GM23338 (cell line): ENCODE data around the gene KLC1. TPM values are rescaled to one million over a fixed set of nuclear protein-coding genes. Genes with fewer than 3 reads are reported as not detected.

ENCODE experiments used
- ATAC-seq: fragments of 200-7000 bp; cut with Tn5 transposase; 3 replicates; pipeline ENCODE4 v1.9.1; 2020
- DNase-seq: peaks from one replicate; pipeline ENCODE4 v3.0.0-alpha.2; 2015; ENCODE audit warnings: low spot score
- H2AFZ ChIP-seq: fragments of 200-600 bp; sonication (generic); 2 replicates; pipeline ENCODE4 v1.8.0; 2016; ENCODE audit warnings: antibody characterized with exemption, mild to moderate bottlenecking, moderate library complexity
- H3F3A ChIP-seq: fragments of 200-600 bp; sonication (generic); replicated peaks from 2 replicates; pipeline ENCODE4 v1.8.0; 2017; ENCODE audit warnings: antibody characterized with exemption, mixed run types, low read depth
- H3K27ac ChIP-seq: fragments of 200-600 bp; sonication (generic); 2 replicates; pipeline ENCODE4 v1.6.1; 2016; ENCODE audit warnings: low read depth
- H3K27me3 ChIP-seq: fragments of 200-600 bp; sonication (generic); 2 replicates; pipeline ENCODE4 v1.8.0; 2016; ENCODE audit warnings: mild to moderate bottlenecking, mixed run types, moderate library complexity; ENCODE audit not compliant: insufficient read depth
- H3K36me3 ChIP-seq: fragments of 200-600 bp; sonication (generic); 2 replicates; pipeline ENCODE4 v1.8.0; 2016; ENCODE audit warnings: mild to moderate bottlenecking; ENCODE audit not compliant: insufficient read depth
- H3K4me1 ChIP-seq: fragments of 200-600 bp; sonication (generic); 2 replicates; pipeline ENCODE4 v1.8.0; 2016; ENCODE audit warnings: mild to moderate bottlenecking, moderate library complexity; ENCODE audit not compliant: insufficient read depth
- H3K4me2 ChIP-seq: fragments of 200-600 bp; sonication (generic); 2 replicates; pipeline ENCODE4 v1.7.1; 2017; ENCODE audit warnings: mixed run types
- H3K4me3 ChIP-seq: fragments of 200-600 bp; sonication (generic); 2 replicates; pipeline ENCODE4 v1.6.1; 2016; ENCODE audit warnings: mixed run types
- H3K79me2 ChIP-seq: fragments of 200-600 bp; sonication (generic); replicated peaks from 2 replicates; pipeline ENCODE4 v1.8.0; 2017; ENCODE audit warnings: mild to moderate bottlenecking; ENCODE audit not compliant: insufficient read depth
- H3K9me2 ChIP-seq: fragments of 200-600 bp; sonication (generic); 2 replicates; pipeline ENCODE4 v1.8.0; 2017; ENCODE audit not compliant: insufficient read depth
- H4K20me1 ChIP-seq: fragments of 200-600 bp; sonication (generic); replicated peaks from 2 replicates; pipeline ENCODE4 v1.8.0; 2017; ENCODE audit warnings: mild to moderate bottlenecking; ENCODE audit not compliant: insufficient read depth
- H3K27ac Mint-ChIP-seq: 2 replicates; pipeline ENCODE4 v1.8.0; 2020; ENCODE audit warnings: inconsistent platforms, mild to moderate bottlenecking, moderate library complexity, mixed read lengths
- H3K27me3 Mint-ChIP-seq: 3 replicates; pipeline ENCODE4 v1.8.0; 2022; ENCODE audit warnings: low read depth, mild to moderate bottlenecking, moderate library complexity, mixed read lengths, inconsistent platforms; ENCODE audit not compliant: insufficient read depth, poor library complexity
- H3K36me3 Mint-ChIP-seq: 3 replicates; pipeline ENCODE4 v1.8.0; 2021; ENCODE audit warnings: low read depth, mild to moderate bottlenecking, inconsistent platforms, moderate library complexity, mixed read lengths
- H3K4me1 Mint-ChIP-seq: 3 replicates; pipeline ENCODE4 v1.8.0; 2020; ENCODE audit warnings: mild to moderate bottlenecking, inconsistent platforms, mixed read lengths
- H3K4me3 Mint-ChIP-seq: 3 replicates; pipeline ENCODE4 v1.8.0; 2021; ENCODE audit warnings: moderate library complexity, mild to moderate bottlenecking, inconsistent platforms, mixed read lengths
- H3K9me3 Mint-ChIP-seq: 3 replicates; pipeline ENCODE4 v1.8.0; 2020; ENCODE audit warnings: moderate library complexity, mild to moderate bottlenecking, inconsistent platforms, mixed read lengths
- polyA plus RNA-seq: library from polyadenylated mRNA; unstranded; fragments of >200 nt; fragmentation: Nextera tagmentation; extraction: Ambion mirVana; gene quantifications from 2 replicates; pipeline ENCODE4 v1.2.1, GENCODE V29; 2016
- total RNA-seq: library from RNA; depleted of rRNA; stranded (reverse); fragments of >200 nt; shearing (Covaris generic); gene quantifications from 2 replicates; pipeline ENCODE4 v1.2.3, GENCODE V29; 2014
- TF ChIP-seq, protein P1 (sequence below): fragments of 250-450 bp; sonication (Bioruptor Pico); IDR thresholded peaks from 2 replicates; pipeline ENCODE4 v1.5.0; 2020; ENCODE audit warnings: mild to moderate bottlenecking, moderate library complexity
- TF ChIP-seq, protein P2 (sequence below): IDR thresholded peaks from one replicate; pipeline ENCODE4 v1.6.1; 2018; ENCODE audit warnings: antibody characterized with exemption; ENCODE audit not compliant: unreplicated experiment
- TF ChIP-seq, protein P3 (sequence below): IDR thresholded peaks from 2 replicates; pipeline ENCODE4 v1.6.1; 2016; ENCODE audit warnings: antibody characterized with exemption

Gene KLC1
- total and polyA plus RNA-seq, 2 experiments from 2014 or later: 165 to 308 TPM

DNA sequence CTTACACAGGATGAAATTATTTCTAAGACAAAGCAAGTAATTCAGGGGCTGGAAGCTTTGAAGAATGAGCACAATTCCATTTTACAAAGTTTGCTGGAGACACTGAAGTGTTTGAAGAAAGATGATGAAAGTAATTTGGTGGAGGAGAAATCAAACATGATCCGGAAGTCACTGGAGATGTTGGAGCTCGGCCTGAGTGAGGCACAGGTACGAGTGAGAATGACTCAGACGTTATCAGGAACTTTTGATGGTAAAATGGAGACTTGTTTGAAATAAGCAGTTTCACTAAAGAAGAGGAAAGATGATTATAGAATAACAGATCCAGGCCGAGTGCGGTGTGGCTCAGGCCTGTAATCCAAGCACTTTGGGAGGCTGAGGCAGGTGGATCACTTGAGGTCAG, 25.6 kb downstream of the KLC1 start (continued):
- TF ChIP-seq, protein P1, sequence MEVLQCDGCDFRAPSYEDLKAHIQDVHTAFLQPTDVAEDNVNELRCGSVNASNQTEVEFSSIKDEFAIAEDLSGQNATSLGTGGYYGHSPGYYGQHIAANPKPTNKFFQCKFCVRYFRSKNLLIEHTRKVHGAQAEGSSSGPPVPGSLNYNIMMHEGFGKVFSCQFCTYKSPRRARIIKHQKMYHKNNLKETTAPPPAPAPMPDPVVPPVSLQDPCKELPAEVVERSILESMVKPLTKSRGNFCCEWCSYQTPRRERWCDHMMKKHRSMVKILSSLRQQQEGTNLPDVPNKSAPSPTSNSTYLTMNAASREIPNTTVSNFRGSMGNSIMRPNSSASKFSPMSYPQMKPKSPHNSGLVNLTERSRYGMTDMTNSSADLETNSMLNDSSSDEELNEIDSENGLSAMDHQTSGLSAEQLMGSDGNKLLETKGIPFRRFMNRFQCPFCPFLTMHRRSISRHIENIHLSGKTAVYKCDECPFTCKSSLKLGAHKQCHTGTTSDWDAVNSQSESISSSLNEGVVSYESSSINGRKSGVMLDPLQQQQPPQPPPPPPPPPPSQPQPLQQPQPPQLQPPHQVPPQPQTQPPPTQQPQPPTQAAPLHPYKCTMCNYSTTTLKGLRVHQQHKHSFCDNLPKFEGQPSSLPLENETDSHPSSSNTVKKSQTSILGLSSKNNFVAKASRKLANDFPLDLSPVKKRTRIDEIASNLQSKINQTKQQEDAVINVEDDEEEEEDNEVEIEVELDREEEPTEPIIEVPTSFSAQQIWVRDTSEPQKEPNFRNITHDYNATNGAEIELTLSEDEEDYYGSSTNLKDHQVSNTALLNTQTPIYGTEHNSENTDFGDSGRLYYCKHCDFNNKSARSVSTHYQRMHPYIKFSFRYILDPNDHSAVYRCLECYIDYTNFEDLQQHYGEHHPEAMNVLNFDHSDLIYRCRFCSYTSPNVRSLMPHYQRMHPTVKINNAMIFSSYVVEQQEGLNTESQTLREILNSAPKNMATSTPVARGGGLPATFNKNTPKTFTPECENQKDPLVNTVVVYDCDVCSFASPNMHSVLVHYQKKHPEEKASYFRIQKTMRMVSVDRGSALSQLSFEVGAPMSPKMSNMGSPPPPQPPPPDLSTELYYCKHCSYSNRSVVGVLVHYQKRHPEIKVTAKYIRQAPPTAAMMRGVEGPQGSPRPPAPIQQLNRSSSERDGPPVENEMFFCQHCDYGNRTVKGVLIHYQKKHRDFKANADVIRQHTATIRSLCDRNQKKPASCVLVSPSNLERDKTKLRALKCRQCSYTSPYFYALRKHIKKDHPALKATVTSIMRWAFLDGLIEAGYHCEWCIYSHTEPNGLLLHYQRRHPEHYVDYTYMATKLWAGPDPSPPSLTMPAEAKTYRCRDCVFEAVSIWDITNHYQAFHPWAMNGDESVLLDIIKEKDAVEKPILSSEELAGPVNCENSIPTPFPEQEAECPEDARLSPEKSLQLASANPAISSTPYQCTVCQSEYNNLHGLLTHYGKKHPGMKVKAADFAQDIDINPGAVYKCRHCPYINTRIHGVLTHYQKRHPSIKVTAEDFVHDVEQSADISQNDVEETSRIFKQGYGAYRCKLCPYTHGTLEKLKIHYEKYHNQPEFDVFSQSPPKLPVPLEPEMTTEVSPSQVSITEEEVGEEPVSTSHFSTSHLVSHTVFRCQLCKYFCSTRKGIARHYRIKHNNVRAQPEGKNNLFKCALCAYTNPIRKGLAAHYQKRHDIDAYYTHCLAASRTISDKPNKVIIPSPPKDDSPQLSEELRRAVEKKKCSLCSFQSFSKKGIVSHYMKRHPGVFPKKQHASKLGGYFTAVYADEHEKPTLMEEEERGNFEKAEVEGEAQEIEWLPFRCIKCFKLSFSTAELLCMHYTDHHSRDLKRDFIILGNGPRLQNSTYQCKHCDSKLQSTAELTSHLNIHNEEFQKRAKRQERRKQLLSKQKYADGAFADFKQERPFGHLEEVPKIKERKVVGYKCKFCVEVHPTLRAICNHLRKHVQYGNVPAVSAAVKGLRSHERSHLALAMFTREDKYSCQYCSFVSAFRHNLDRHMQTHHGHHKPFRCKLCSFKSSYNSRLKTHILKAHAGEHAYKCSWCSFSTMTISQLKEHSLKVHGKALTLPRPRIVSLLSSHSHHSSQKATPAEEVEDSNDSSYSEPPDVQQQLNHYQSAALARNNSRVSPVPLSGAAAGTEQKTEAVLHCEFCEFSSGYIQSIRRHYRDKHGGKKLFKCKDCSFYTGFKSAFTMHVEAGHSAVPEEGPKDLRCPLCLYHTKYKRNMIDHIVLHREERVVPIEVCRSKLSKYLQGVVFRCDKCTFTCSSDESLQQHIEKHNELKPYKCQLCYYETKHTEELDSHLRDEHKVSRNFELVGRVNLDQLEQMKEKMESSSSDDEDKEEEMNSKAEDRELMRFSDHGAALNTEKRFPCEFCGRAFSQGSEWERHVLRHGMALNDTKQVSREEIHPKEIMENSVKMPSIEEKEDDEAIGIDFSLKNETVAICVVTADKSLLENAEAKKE (CRISPR knock-in tag): no peak

DNA sequence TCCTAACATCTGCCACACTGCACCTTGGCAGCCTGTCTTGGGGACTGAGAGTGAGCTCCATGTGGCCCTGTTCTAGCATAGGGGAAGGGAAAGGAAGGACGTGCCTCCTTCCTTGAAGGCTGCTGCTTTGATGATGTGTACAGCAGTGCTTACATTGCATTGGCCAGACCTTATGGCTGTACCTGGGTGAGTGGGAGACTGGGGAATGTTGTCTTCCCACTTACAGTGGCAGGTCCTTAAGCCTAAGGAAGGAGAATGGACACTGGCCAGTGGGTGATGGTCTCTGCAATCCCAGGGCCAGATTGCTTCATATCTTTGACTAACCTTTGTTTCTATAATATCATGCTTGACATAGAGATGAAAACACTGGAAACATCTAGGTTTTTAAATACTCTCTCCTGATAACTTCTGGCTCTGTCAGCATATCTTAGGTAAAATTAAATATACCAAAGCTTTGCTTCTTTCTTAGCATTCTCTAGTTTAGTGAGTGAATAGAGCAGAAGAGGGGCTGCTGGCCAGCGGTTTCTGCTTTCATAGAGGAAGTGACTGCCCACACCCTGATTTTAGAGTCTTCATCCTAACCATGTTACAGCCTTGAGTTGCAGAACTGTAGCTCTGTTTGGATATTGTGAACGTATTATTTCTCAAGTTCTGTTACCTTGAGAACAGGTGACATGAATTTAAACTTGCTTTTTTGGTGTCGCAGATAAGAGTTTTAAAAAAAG, 27.2 kb downstream of the KLC1 start:
- H3K9me2 ChIP-seq: no peaks in the 10 kb centered on the region
- no peak overlapping the region for H2AFZ ChIP-seq
- peaks cover 15% of the 10 kb centered on the region; the same call in 1 of the 2 replicates for H3F3A ChIP-seq
- H3K27ac Mint-ChIP-seq: no peak overlapping the region; the same call in 1 of the 2 replicates
- no peak for ATAC-seq
- H3K4me1 ChIP-seq: no peaks in the 10 kb centered on the region
- H3K4me3 Mint-ChIP-seq: no peak overlapping the region
- peaks cover 50% of the 10 kb centered on the region for H4K20me1 ChIP-seq
- no peaks in the 10 kb centered on the region for H3K9me3 Mint-ChIP-seq
- H3K36me3 Mint-ChIP-seq: peaks cover 61% of the 10 kb centered on the region
- DNase-seq: no peak
- H3K27me3 Mint-ChIP-seq: no peaks in the 10 kb centered on the region
- H3K27ac ChIP-seq: no peak overlapping the region
- no peak overlapping the region for H3K4me3 ChIP-seq
- H3K4me1 Mint-ChIP-seq: peaks cover 3% of the 10 kb centered on the region; the same call in 1 of the 3 replicates
- peaks cover 48% of the 10 kb centered on the region for H3K36me3 ChIP-seq
- no peaks in the 10 kb centered on the region for H3K27me3 ChIP-seq
- no peak overlapping the region for H3K4me2 ChIP-seq
- H3K79me2 ChIP-seq: peaks cover 56% of the 10 kb centered on the region
- TF ChIP-seq, protein P2, sequence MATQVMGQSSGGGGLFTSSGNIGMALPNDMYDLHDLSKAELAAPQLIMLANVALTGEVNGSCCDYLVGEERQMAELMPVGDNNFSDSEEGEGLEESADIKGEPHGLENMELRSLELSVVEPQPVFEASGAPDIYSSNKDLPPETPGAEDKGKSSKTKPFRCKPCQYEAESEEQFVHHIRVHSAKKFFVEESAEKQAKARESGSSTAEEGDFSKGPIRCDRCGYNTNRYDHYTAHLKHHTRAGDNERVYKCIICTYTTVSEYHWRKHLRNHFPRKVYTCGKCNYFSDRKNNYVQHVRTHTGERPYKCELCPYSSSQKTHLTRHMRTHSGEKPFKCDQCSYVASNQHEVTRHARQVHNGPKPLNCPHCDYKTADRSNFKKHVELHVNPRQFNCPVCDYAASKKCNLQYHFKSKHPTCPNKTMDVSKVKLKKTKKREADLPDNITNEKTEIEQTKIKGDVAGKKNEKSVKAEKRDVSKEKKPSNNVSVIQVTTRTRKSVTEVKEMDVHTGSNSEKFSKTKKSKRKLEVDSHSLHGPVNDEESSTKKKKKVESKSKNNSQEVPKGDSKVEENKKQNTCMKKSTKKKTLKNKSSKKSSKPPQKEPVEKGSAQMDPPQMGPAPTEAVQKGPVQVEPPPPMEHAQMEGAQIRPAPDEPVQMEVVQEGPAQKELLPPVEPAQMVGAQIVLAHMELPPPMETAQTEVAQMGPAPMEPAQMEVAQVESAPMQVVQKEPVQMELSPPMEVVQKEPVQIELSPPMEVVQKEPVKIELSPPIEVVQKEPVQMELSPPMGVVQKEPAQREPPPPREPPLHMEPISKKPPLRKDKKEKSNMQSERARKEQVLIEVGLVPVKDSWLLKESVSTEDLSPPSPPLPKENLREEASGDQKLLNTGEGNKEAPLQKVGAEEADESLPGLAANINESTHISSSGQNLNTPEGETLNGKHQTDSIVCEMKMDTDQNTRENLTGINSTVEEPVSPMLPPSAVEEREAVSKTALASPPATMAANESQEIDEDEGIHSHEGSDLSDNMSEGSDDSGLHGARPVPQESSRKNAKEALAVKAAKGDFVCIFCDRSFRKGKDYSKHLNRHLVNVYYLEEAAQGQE: no peak
- TF ChIP-seq, protein P3, sequence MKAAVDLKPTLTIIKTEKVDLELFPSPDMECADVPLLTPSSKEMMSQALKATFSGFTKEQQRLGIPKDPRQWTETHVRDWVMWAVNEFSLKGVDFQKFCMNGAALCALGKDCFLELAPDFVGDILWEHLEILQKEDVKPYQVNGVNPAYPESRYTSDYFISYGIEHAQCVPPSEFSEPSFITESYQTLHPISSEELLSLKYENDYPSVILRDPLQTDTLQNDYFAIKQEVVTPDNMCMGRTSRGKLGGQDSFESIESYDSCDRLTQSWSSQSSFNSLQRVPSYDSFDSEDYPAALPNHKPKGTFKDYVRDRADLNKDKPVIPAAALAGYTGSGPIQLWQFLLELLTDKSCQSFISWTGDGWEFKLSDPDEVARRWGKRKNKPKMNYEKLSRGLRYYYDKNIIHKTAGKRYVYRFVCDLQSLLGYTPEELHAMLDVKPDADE: no peak
